ENCODE data around the gene CAMK1D.

DNA sequence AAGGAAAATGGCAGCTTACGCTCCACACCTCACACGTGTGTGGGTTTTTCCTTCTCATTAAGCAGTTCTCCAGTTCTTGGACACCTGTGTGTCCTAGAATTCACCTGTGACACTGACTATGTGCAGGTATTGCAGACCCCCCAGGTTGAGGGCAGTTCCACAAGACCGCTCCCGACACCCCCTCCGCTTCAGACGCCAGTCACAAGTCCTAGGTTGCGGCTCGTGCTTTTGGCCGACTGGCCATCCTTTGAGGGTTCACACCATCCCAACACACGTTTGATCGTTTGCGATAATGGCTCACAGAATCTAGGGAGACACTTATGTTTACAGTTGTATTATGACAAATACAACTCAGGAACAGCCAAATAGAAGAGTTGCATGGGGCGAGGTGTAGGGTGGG, 44.5 kb downstream of the CAMK1D start:
- TF ChIP-seq, protein P1, sequence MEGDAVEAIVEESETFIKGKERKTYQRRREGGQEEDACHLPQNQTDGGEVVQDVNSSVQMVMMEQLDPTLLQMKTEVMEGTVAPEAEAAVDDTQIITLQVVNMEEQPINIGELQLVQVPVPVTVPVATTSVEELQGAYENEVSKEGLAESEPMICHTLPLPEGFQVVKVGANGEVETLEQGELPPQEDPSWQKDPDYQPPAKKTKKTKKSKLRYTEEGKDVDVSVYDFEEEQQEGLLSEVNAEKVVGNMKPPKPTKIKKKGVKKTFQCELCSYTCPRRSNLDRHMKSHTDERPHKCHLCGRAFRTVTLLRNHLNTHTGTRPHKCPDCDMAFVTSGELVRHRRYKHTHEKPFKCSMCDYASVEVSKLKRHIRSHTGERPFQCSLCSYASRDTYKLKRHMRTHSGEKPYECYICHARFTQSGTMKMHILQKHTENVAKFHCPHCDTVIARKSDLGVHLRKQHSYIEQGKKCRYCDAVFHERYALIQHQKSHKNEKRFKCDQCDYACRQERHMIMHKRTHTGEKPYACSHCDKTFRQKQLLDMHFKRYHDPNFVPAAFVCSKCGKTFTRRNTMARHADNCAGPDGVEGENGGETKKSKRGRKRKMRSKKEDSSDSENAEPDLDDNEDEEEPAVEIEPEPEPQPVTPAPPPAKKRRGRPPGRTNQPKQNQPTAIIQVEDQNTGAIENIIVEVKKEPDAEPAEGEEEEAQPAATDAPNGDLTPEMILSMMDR (IDR thresholded peaks at IDR 0.05; ENCODE audit: low read depth, low read length), result no peak
- TF ChIP-seq, protein P2, sequence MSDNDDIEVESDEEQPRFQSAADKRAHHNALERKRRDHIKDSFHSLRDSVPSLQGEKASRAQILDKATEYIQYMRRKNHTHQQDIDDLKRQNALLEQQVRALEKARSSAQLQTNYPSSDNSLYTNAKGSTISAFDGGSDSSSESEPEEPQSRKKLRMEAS (IDR thresholded peaks at IDR 0.05; ENCODE audit: low read depth, low read length), result no peak
- TF ChIP-seq MYC (IDR thresholded peaks at IDR 0.05; ENCODE audit: low read depth, low read length), result no peak
- no peak for TF ChIP-seq POLR2A (IDR thresholded peaks at IDR 0.05; ENCODE audit: extremely low read depth, insufficient read length)

Data from NB4 (cell line).